HepG2 (cell line): ENCODE results near the gene PUS1. TPM values are rescaled to one million over a fixed set of nuclear protein-coding genes. Genes with fewer than 3 reads are reported as not detected.

Experiments used
- ATAC-seq: fragments of 200-7000 bp; cut with Tn5 transposase; 3 replicates; pipeline ENCODE4 v1.9.1; 2020; ENCODE audit warnings: mild to moderate bottlenecking, moderate library complexity
- BruUV-seq: library from RNA; stranded (reverse); fragments of 400-500 nt; replicated peaks from 2 replicates; lab custom pipeline; 2021; lab: Mats Ljungman, UMichigan
- CTCF ChIA-PET: fragments of 300-600 bp; formaldehyde crosslinking; extraction: SDS; loops from one replicate; lab custom pipeline; 2021; ENCODE audit warnings: low total read pairs, inconsistent platforms, low intra/inter-chr PET ratio; lab: Yijun Ruan, JAX
- POLR2A ChIA-PET: fragments of 350-600 bp; sonication (Branson Sonifier 250); formaldehyde crosslinking; loops from one replicate; lab custom pipeline; 2020; ENCODE audit warnings: antibody characterized with exemption, inconsistent platforms; lab: Yijun Ruan, JAX
- DNase-seq: peaks from one replicate; pipeline ENCODE4 v3.0.0-alpha.2; 2015; ENCODE audit warnings: low spot score
- FAIRE-seq: peaks from 3 replicates; lab custom pipeline; 2011; peaks lifted over from hg19 to GRCh38; lab: Jason Lieb, UNC
- H2AFZ ChIP-seq: one replicate; pipeline ENCODE4 v1.6.1; 2011; ENCODE audit warnings: low read length, inconsistent platforms
- H3K27ac ChIP-seq: fragments of 300-600 bp; 3 replicates; pipeline ENCODE4 v1.8.0; 2011; ENCODE audit warnings: mixed run types, mild to moderate bottlenecking, mixed read lengths, low read length, inconsistent platforms; ENCODE audit not compliant: insufficient read depth; ENCODE audit errors: extremely low read length
- H3K27me3 ChIP-seq, 2 experiments: fragments of 200-600 bp in 1 of 2; 2 replicates in 1 of 2; 3 replicates in 1 of 2; pipeline versions ENCODE4 v1.6.0 to v1.8.0; 2011; ENCODE audit warnings: low read length in 2 of 2, mild to moderate bottlenecking in 2 of 2, moderate library complexity in 2 of 2, inconsistent platforms in 1 of 2; ENCODE audit not compliant: insufficient read depth in 2 of 2, control insufficient read depth in 1 of 2
- H3K36me3 ChIP-seq, 2 experiments: fragments of 200-600 bp in 1 of 2; replicated peaks in 1 of 2; 2 replicates in 1 of 2; 3 replicates in 1 of 2; pipeline versions ENCODE4 v1.5.1 to v1.8.0; 2011; ENCODE audit warnings: low read length in 2 of 2, inconsistent platforms in 1 of 2; ENCODE audit not compliant: insufficient read depth in 2 of 2, control insufficient read depth in 1 of 2
- H3K4me1 ChIP-seq: 2 replicates; pipeline ENCODE4 v1.5.1; 2012; ENCODE audit warnings: low read length, inconsistent platforms; ENCODE audit not compliant: insufficient read depth
- H3K4me2 ChIP-seq: 2 replicates; pipeline ENCODE4 v1.6.0; 2011; ENCODE audit warnings: low read depth, low read length, inconsistent platforms
- H3K4me3 ChIP-seq, 3 experiments: fragments of 200-600 bp in 1 of 3; sonication (generic), shearing (Covaris generic) in 1 of 3; replicated peaks in 1 of 3; 2 replicates each; pipeline ENCODE4 v1.5.1; 2011 to 2016; ENCODE audit warnings: low read length in 3 of 3, inconsistent platforms in 2 of 3, low read depth in 2 of 3, mild to moderate bottlenecking in 2 of 3, control low read depth in 1 of 3, mixed read lengths in 1 of 3; ENCODE audit not compliant: insufficient read depth in 1 of 3
- H3K79me2 ChIP-seq: one replicate; pipeline ENCODE4 v1.6.1; 2011; ENCODE audit warnings: low read length, inconsistent platforms; ENCODE audit not compliant: insufficient read depth
- H3K9ac ChIP-seq: 2 replicates; pipeline ENCODE4 v1.6.0; 2011; ENCODE audit warnings: mild to moderate bottlenecking, low read depth, low read length, inconsistent platforms; ENCODE audit not compliant: insufficient read depth
- H3K9me3 ChIP-seq: 2 replicates; pipeline ENCODE4 v1.5.1; 2012; ENCODE audit warnings: mild to moderate bottlenecking, low read length
- H4K20me1 ChIP-seq: 2 replicates; pipeline ENCODE4 v1.6.0; 2011; ENCODE audit warnings: inconsistent platforms, mild to moderate bottlenecking, low read length, moderate library complexity; ENCODE audit not compliant: insufficient read depth
- ARID4A ChIP-seq: sonication (generic); formaldehyde crosslinking; IDR thresholded peaks from 2 replicates; pipeline ENCODE4 v1.5.0; 2020; ENCODE audit warnings: mild to moderate bottlenecking, missing genetic modification reagents, borderline replicate concordance
- FOXJ3 ChIP-seq: sonication (generic); formaldehyde crosslinking; IDR thresholded peaks from 2 replicates; pipeline ENCODE4 v1.4.0; 2020; ENCODE audit warnings: missing genetic modification reagents, mild to moderate bottlenecking, borderline replicate concordance
- FOXO1 ChIP-seq: sonication (generic); formaldehyde crosslinking; IDR thresholded peaks from 2 replicates; pipeline ENCODE4 v1.4.0; 2020; ENCODE audit warnings: missing genetic modification reagents
- IRF2 ChIP-seq: IDR thresholded peaks from 2 replicates; pipeline ENCODE4 v1.6.1; 2018; ENCODE audit warnings: missing genetic modification reagents, missing compliant biosample characterization
- NONO ChIP-seq, 2 experiments: fragments of 450-650 bp in 1 of 2; sonication (generic) in 1 of 2; formaldehyde crosslinking in 1 of 2; IDR thresholded peaks in 1 of 2; conservative IDR thresholded peaks in 1 of 2; 2 replicates each; pipeline versions ENCODE4 v1.6.1 to v1.8.0; 2017 to 2022; ENCODE audit warnings: mild to moderate bottlenecking in 1 of 2, missing genetic modification reagents in 1 of 2, moderate library complexity in 1 of 2
- RFXAP ChIP-seq: sonication (generic); formaldehyde crosslinking; IDR thresholded peaks from 2 replicates; pipeline ENCODE4 v1.4.0; 2020; ENCODE audit warnings: missing genetic modification reagents, borderline replicate concordance
- RXRA ChIP-seq: sonication (generic); formaldehyde crosslinking; IDR thresholded peaks from 2 replicates; pipeline ENCODE4 v1.5.1; 2020; ENCODE audit warnings: missing genetic modification reagents
- ZBTB25 ChIP-seq: IDR thresholded peaks from 2 replicates; pipeline ENCODE4 v1.6.1; 2018; ENCODE audit warnings: missing genetic modification reagents
- ZNF446 ChIP-seq: sonication (generic); formaldehyde crosslinking; IDR thresholded peaks from 2 replicates; pipeline ENCODE4 v1.5.0; 2020; ENCODE audit warnings: mild to moderate bottlenecking, missing genetic modification reagents
- ZNF484 ChIP-seq: sonication (generic); formaldehyde crosslinking; IDR thresholded peaks from 2 replicates; pipeline ENCODE4 v1.5.1; 2020; ENCODE audit warnings: mild to moderate bottlenecking, low read depth, missing genetic modification reagents, borderline replicate concordance
- WGBS: methylation state at CpG from one replicate; pipeline ENCODE4 v1.1.6; 2017; ENCODE audit warnings: low lambda C conversion rate; 5-methylcytosine and 5-hydroxymethylcytosine counted together
- in situ Hi-C: cut with HindIII; loops from 2 replicates; pipeline ENCODE4 v1.10.0; 2017; ENCODE audit warnings: low pct_unique_long_range_greater_than_20kb; ENCODE audit not compliant: extremely low pct_ligation_motif_present
- intact Hi-C: fragments of 100-400 bp; cut with micrococcal nuclease; formaldehyde crosslinking; loops from one replicate; pipeline ENCODE4 v1.10.0; 2022; ENCODE audit not compliant: unreplicated experiment
- polyA plus RNA-seq, 8 experiments: library from polyadenylated mRNA; depleted of rRNA in 3 of 8; stranded (reverse) in 7 of 8; unstranded in 1 of 8; fragments of >200 nt; fragmentation: Illumina TruSeq in 4 of 8; extraction: Trizol in 4 of 8; gene quantifications; 2 replicates each; pipeline versions ENCODE4 v1.2.1 to v1.2.3, GENCODE V29; 2011 to 2016; ENCODE audit warnings: low read depth in 4 of 8, missing spikeins in 1 of 8, mixed read lengths in 1 of 8; ENCODE audit not compliant: insufficient read depth in 1 of 8
- total RNA-seq, 5 experiments: library from RNA; depleted of rRNA; stranded (reverse); fragments of >200 nt; fragmentation: Illumina TruSeq; extraction: Trizol; gene quantifications; 2 replicates each; pipeline ENCODE4 v1.2.3, GENCODE V29; 2016; ENCODE audit warnings: low read depth in 1 of 5

PUS1 gene
- total and polyA plus RNA-seq, 2 of the 13 experiments (the other 11 are each of a cell fraction or from before 2014, with no cell fraction given), result 19.2 to 24.7 TPM

- H2AFZ ChIP-seq, result no peak overlapping the region
- TF ChIP-seq FOXJ3 (CRISPR knock-in tag), result no peak
- TF ChIP-seq RXRA (CRISPR knock-in tag), result no peak
- no peak for TF ChIP-seq ARID4A (CRISPR knock-in tag)
- no peak for TF ChIP-seq ZNF446
- no peak for TF ChIP-seq IRF2
- TF ChIP-seq RFXAP, result no peak
- no peak for TF ChIP-seq NONO (IDR thresholded peaks at IDR 0.05)
- TF ChIP-seq NONO (CRISPR knock-in tag; conservative IDR thresholded peaks at IDR 0.05), result no peak
- TF ChIP-seq FOXO1 (CRISPR knock-in tag), result no peak
- TF ChIP-seq ZBTB25 (CRISPR knock-in tag), result no peak
- TF ChIP-seq ZNF484, result no peak
- TF ChIP-seq, all 625 proteins: peak for 0
- in situ Hi-C loops (no loop called here), intact Hi-C loops (no loop called here)
- ChIA-PET POLR2A (no interaction called here), CTCF (no interaction called here)
- WGBS, result 98% methylated on average over 18 of the region's 31 CpGs
- Histone ChIP-seq H4K20me1 (peaks cover 22% of the 10 kb centered on the region; the same call in 1 of the 2 replicates), H3K4me2 (no peak overlapping the region), H3K27ac (no peak overlapping the region), H3K36me3 (peaks cover 18 to 31% of the 10 kb centered on the region in 2 experiments; a peak in 4 of 5 replicates), H3K27me3 (no peaks in the 10 kb centered on the region), H3K4me3 (no peak overlapping the region), H3K4me1 (peaks cover 8% of the 10 kb centered on the region; the same call in 1 of the 2 replicates), H3K9me3 (no peaks in the 10 kb centered on the region), H3K79me2 (no peaks in the 10 kb centered on the region), H3K9ac (no peak overlapping the region)
- no TSS peak for BruUV-seq
- FAIRE-seq (no peak), DNase-seq (no peak), ATAC-seq (no peak)
These were observed 21.5 kb upstream of the PUS1 start for GRCh38 chr12:131907379-131908091.
